Heart left ventricle (tissue), 16 donors: ENCODE measurements around the gene REXO5. TPM values are rescaled to one million over a fixed set of nuclear protein-coding genes. Genes with fewer than 3 reads are reported as not detected.

Experiments
- ATAC-seq, 4 donors: fragments of 200-7000 bp; cut with Tn5 transposase; one replicate each; pipeline ENCODE4 v1.9.1; 2020 to 2022; ENCODE audit warnings: moderate library complexity in 4 of 4, mild to moderate bottlenecking in 3 of 4, moderate number of reproducible peaks in 1 of 4
- DNase-seq, 5 donors: peaks; one replicate each; pipeline ENCODE4 v3.0.0-alpha.2; 2020
- H3K27ac ChIP-seq, 12 donors: fragments of 200-600 bp; sonication (generic) in 4 of 12; one replicate each; pipeline versions ENCODE4 v1.5.0 to v1.8.0; 2016 to 2022; ENCODE audit warnings: mild to moderate bottlenecking in 2 of 12
- H3K27me3 ChIP-seq, 9 donors: fragments of 200-600 bp; sonication (generic) in 2 of 9; one replicate each; pipeline versions ENCODE4 v1.5.1 to v1.8.0; 2016 to 2022; ENCODE audit warnings: mild to moderate bottlenecking in 3 of 9
- H3K36me3 ChIP-seq, 9 donors: fragments of 200-600 bp; sonication (generic) in 2 of 9; one replicate each; pipeline versions ENCODE4 v1.5.0 to v1.8.0; 2018 to 2022; ENCODE audit warnings: mild to moderate bottlenecking in 2 of 9
- H3K4me1 ChIP-seq, 12 donors: fragments of 200-600 bp; sonication (generic) in 4 of 12; one replicate each; pipeline versions ENCODE4 v1.5.0 to v1.8.0; 2016 to 2022; ENCODE audit warnings: mild to moderate bottlenecking in 3 of 12
- H3K4me3 ChIP-seq, 12 donors: fragments of 200-600 bp; sonication (generic) in 4 of 12; one replicate each; pipeline versions ENCODE4 v1.5.0 to v1.8.0; 2017 to 2022; ENCODE audit warnings: mild to moderate bottlenecking in 9 of 12, moderate library complexity in 4 of 12
- H3K9me3 ChIP-seq, 12 donors: fragments of 200-600 bp; sonication (generic) in 4 of 12; one replicate each; pipeline versions ENCODE4 v1.5.0 to v1.8.0; 2016 to 2022; ENCODE audit warnings: mild to moderate bottlenecking in 1 of 12
- POLR2A ChIP-seq, 2 donors: fragments of 450-650 bp; IDR thresholded peaks; one replicate each; pipeline ENCODE4 v1.6.1; 2017; ENCODE audit warnings: antibody characterized with exemption in 2 of 2, mild to moderate bottlenecking in 2 of 2, moderate library complexity in 2 of 2
- WGBS, 4 donors: extraction: QIAGEN DNeasy Blood & Tissue Kit in 2 of 4; methylation state at CpG; one replicate each; pipeline versions ENCODE4 v1.1.5 to v1.1.7; 2013 to 2018; 5-methylcytosine and 5-hydroxymethylcytosine counted together
- intact Hi-C, 10 donors: fragments of 100-400 bp; cut with DNase I; formaldehyde crosslinking; loops; one replicate each; pipeline versions ENCODE4 v1.11.1 to v1.14.2; 2022
- polyA plus RNA-seq, 2 donors: library from polyadenylated mRNA; stranded (reverse); fragments of 200-250 nt; gene quantifications; one replicate each; pipeline ENCODE4 v1.2.3, GENCODE V29; 2013
- total RNA-seq, 9 donors: library from RNA; depleted of rRNA in 2 of 9; stranded (reverse); fragments of >200 nt in 2 of 9; fragmentation: NEBNext Ultra II Directional in 3 of 9; extraction: Animal tissue kit (Norgen Biotek cat#: 25700) in 3 of 9; gene quantifications; one replicate each; pipeline versions ENCODE4 v1.1.0 to v1.2.4, GENCODE V29; 2016 to 2023
- TF ChIP-seq, protein P1 (sequence below), 12 donors: fragments of 200-600 bp; sonication (generic) in 4 of 12; IDR thresholded peaks; one replicate each; pipeline versions ENCODE4 v1.5.0 to v1.8.0; 2018 to 2022; ENCODE audit warnings: antibody characterized with exemption in 12 of 12, mild to moderate bottlenecking in 5 of 12
- donor health status: ischemic (EF 13 %, LVEDD 7.1; RV severe dilation, severe dysfunction).
- donor health status: healthy with polysubstance abuse.
- donor health status: DM: no; HTN: yes; CAD: no.
- donor health status: DM: no; HTN: no; CAD: no.
- donor health status: ischemic (EF 25% LVEDD 6.9; RV normal size, moderate dysfunction).
- donor health status: ischemic (EF 25% LVEDD 5.7; RV mildly dilated, moderate dysfunction).
- donor health status: healthy.
- donor health status: DM: yes; HTN: yes; CAD: no.
- donor health status: ischemic (EF 35%, LVEDD 5.7; RV mildly dilated, moderate dysfunction).
- donor health status: nonischemic (EF 11% LVEDD 7.7; RV severe dilation, severe dysfunction).
- donor health status: DM: yes; HTN: yes; CAD: no.
- donor health status: PGD.
- donor health status: ischemic (EF 29% LVEDD 5.4; RV normal size, mild dysfunction).
- donor health status: nonischemic (EF 23%, LVEDD 6.1; RV moderate dilation, normal function).

The REXO5 gene
- total and polyA plus RNA-seq, 11 donors = 1.6 to 7.5 (median 3.5) TPM

GRCh38 chr16:20838240-20838639, 31.9 kb downstream of the REXO5 start:
- Histone ChIP-seq H3K9me3 (peaks cover 0 to 22% (median 0%) of the 10 kb centered on the region in 12 donors), H3K4me3 (no peak overlapping the region), H3K36me3 (peaks cover 0 to 10% (median 0%) of the 10 kb centered on the region in 9 donors), H3K27me3 (no peaks in the 10 kb centered on the region), H3K4me1 (no peaks in the 10 kb centered on the region), H3K27ac (no peak overlapping the region)
- 82 to 89% (median 85%) methylated on average over 1 of the region's 1 CpG for WGBS, 4 donors
- DNase-seq = no peak
- ATAC-seq = no peak
- TF ChIP-seq, protein P1, sequence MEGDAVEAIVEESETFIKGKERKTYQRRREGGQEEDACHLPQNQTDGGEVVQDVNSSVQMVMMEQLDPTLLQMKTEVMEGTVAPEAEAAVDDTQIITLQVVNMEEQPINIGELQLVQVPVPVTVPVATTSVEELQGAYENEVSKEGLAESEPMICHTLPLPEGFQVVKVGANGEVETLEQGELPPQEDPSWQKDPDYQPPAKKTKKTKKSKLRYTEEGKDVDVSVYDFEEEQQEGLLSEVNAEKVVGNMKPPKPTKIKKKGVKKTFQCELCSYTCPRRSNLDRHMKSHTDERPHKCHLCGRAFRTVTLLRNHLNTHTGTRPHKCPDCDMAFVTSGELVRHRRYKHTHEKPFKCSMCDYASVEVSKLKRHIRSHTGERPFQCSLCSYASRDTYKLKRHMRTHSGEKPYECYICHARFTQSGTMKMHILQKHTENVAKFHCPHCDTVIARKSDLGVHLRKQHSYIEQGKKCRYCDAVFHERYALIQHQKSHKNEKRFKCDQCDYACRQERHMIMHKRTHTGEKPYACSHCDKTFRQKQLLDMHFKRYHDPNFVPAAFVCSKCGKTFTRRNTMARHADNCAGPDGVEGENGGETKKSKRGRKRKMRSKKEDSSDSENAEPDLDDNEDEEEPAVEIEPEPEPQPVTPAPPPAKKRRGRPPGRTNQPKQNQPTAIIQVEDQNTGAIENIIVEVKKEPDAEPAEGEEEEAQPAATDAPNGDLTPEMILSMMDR (IDR thresholded peaks at IDR 0.05) = no peak
- no peak for TF ChIP-seq POLR2A (IDR thresholded peaks at IDR 0.05)
- intact Hi-C loops = loop anchor here in 2 of 10 donors (2.0 to 5.0 kb wide), 2 partner anchors 19 to 36 kb away; no protein-coding TSS in a partner anchor

- Histone ChIP-seq H3K9me3 (peaks cover 0 to 18% (median 0%) of the 10 kb centered on the region in 12 donors), H3K27me3 (no peaks in the 10 kb centered on the region), H3K4me3 (no peak overlapping the region), H3K36me3 (peaks cover 0 to 5% (median 0%) of the 10 kb centered on the region in 9 donors), H3K4me1 (peaks cover 0 to 2% (median 0%) of the 10 kb centered on the region in 12 donors), H3K27ac (no peak overlapping the region)
- intact Hi-C loops = loop anchor here in 2 of 10 donors (2.0 to 5.0 kb wide), 2 partner anchors 21 to 37 kb away; no protein-coding TSS in a partner anchor
- DNase-seq (no peak), ATAC-seq (no peak)
- WGBS, 4 donors = 93 to 98% (median 95%) methylated on average over 2 of the region's 2 CpGs
- TF ChIP-seq, protein P1 (IDR thresholded peaks at IDR 0.05) = no peak
- TF ChIP-seq POLR2A (IDR thresholded peaks at IDR 0.05) = no peak
Measured at GRCh38 chr16:20839504-20839903, 33.2 kb downstream of the REXO5 start.

GRCh38 chr16:20844054-20844453, 37.7 kb downstream of the REXO5 start:
- TF ChIP-seq POLR2A (IDR thresholded peaks at IDR 0.05) = no peak
- TF ChIP-seq, protein P1 (IDR thresholded peaks at IDR 0.05) = no peak
- ATAC-seq (no peak), DNase-seq (no peak)
- Histone ChIP-seq H3K27ac (no peak overlapping the region), H3K27me3 (no peaks in the 10 kb centered on the region), H3K9me3 (no peaks in the 10 kb centered on the region), H3K36me3 (peaks cover 0 to 6% (median 0%) of the 10 kb centered on the region in 9 donors), H3K4me1 (peaks cover 0 to 20% (median 5%) of the 10 kb centered on the region in 12 donors), H3K4me3 (no peak overlapping the region)
- WGBS, 4 donors = 86 to 96% (median 91%) methylated on average over 2 of the region's 2 CpGs
- intact Hi-C loops = loop anchor here in 2 of 10 donors (10.0 kb wide), 2 partner anchors 101 to 161 kb away; no protein-coding TSS in a partner anchor

GRCh38 chr16:20844588-20844987, 38.3 kb downstream of the REXO5 start:
- intact Hi-C loops = loop anchor here in 2 of 10 donors (10.0 kb wide), 2 partner anchors 100 to 160 kb away; no protein-coding TSS in a partner anchor
- Histone ChIP-seq H3K4me1 (peaks cover 0 to 20% (median 5%) of the 10 kb centered on the region in 12 donors), H3K27me3 (no peaks in the 10 kb centered on the region), H3K27ac (no peak overlapping the region), H3K36me3 (peaks cover 0 to 6% (median 0%) of the 10 kb centered on the region in 9 donors), H3K9me3 (no peaks in the 10 kb centered on the region), H3K4me3 (no peak overlapping the region)
- ATAC-seq (peak in 1 of 4 donors; percentile 35), DNase-seq (no peak)
- TF ChIP-seq, protein P1 (IDR thresholded peaks at IDR 0.05) = no peak
- TF ChIP-seq POLR2A (IDR thresholded peaks at IDR 0.05) = no peak
- 66 to 75% (median 70%) methylated on average over 3 of the region's 3 CpGs for WGBS, 4 donors
